ENCODE results near the gene LMAN1. TPM values are rescaled to one million over a fixed set of nuclear protein-coding genes. Genes with fewer than 3 reads are reported as not detected.

LMAN1 gene
- total and polyA plus RNA-seq, 10 of the 15 experiments (the other 5 are each of a cell fraction or from before 2014, with no cell fraction given), result 15.0 to 78.9 (median 67.5) TPM

DNA sequence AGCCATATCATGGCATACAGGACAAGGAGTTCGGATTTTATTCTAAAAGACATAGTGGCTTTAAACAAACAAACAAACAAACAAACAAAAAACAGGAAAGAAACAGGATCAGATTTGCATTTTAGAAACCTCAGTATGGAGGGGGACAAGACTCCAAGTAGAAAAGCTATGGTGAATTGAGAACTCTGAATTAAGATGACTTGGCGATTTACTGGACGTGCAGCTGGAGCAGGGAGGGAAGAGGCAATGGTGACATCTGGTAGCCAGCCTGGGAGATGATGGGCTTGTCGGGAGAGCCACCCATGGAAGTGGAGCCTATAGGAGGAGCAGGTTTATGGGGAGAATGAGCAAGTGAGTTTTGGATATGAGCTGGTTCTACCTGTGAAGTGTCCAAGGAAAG lies 53.8 kb downstream of the LMAN1 start (continued):
- no peak for TF ChIP-seq IRF5 (IDR thresholded peaks at IDR 0.05; ENCODE audit: borderline replicate concordance)
- no peak for TF ChIP-seq IKZF2 (IDR thresholded peaks at IDR 0.05)
- TF ChIP-seq RAD21 (IDR thresholded peaks at IDR 0.05; ENCODE audit: insufficient read depth, low read depth, low read length), result no peak
- TF ChIP-seq RBBP5 (conservative IDR thresholded peaks at IDR 0.05), result no peak
- TF ChIP-seq, protein P1, sequence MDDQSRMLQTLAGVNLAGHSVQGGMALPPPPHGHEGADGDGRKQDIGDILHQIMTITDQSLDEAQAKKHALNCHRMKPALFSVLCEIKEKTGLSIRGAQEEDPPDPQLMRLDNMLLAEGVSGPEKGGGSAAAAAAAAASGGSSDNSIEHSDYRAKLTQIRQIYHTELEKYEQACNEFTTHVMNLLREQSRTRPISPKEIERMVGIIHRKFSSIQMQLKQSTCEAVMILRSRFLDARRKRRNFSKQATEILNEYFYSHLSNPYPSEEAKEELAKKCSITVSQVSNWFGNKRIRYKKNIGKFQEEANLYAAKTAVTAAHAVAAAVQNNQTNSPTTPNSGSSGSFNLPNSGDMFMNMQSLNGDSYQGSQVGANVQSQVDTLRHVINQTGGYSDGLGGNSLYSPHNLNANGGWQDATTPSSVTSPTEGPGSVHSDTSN (IDR thresholded peaks at IDR 0.05; ENCODE audit: insufficient replicate concordance, low read depth, low read length), result no peak
- TF ChIP-seq CREB1 (IDR thresholded peaks at IDR 0.05; ENCODE audit: low read depth), result no peak
- TF ChIP-seq HDAC6 (IDR thresholded peaks at IDR 0.05; ENCODE audit: unreplicated experiment), result no peak

GRCh38 chr18:59303656-59304195 lies 55.3 kb downstream of the LMAN1 start:
- FAIRE-seq (no peak), ATAC-seq (no peak), DNase-seq (ENCODE audit: low read depth, low spot score) (no peak)
- no peaks in the 10 kb centered on the region for H3K36me3 ChIP-seq (ENCODE audit: control insufficient read depth in 2 of 2, insufficient read depth in 2 of 2, low read length in 1 of 2)
- ChIA-PET CTCF (interaction anchor here (0.6 to 4.4 kb wide), 4 partner anchors 95 to 206 kb away, joined by 3 to 33 read pairs (median 4); no protein-coding TSS in a partner anchor), SMC1A (ENCODE audit: uncharacterized antibody, unreplicated experiment) (interaction anchor here (0.9 to 3.3 kb wide), 3 partner anchors 13 to 99 kb away, joined by 3 to 21 read pairs (median 4); no protein-coding TSS in a partner anchor), POLR2A (no interaction called here), RAD21 (ENCODE audit: unreplicated experiment) (interaction anchor here (2.4 kb wide), 1 partner anchor 99 kb away, joined by 13 read pairs; no protein-coding TSS in a partner anchor)
- no peak overlapping the region for H3K4me2 ChIP-seq (ENCODE audit: control insufficient read depth, insufficient read depth)
- no peaks in the 10 kb centered on the region for H4K20me1 ChIP-seq (ENCODE audit: control insufficient read depth, insufficient read depth)
- H3K4me1 ChIP-seq (ENCODE audit: control insufficient read depth, insufficient read depth, low read length), result no peaks in the 10 kb centered on the region
- H3K27ac ChIP-seq (ENCODE audit: control insufficient read depth, insufficient read depth), result no peak overlapping the region
- peaks cover 0 to 7% of the 10 kb centered on the region in 2 experiments; a peak in 3 of 4 replicates for H3K27me3 ChIP-seq (replicated peaks in 1 of 2; ENCODE audit: control insufficient read depth in 2 of 2, insufficient read depth in 2 of 2, low read length in 1 of 2)
- H3K4me3 ChIP-seq, result no peak overlapping the region
- in situ Hi-C loops (cut with MboI) (no loop called here), intact Hi-C loops (cut with micrococcal nuclease; ENCODE audit: unreplicated experiment) (no loop called here)
- BruUV-seq (replicated peaks), result no TSS peak
- no peaks in the 10 kb centered on the region for H3K79me2 ChIP-seq (ENCODE audit: control insufficient read depth, insufficient read depth, low read length)
- no peak overlapping the region for H2AFZ ChIP-seq (ENCODE audit: control insufficient read depth, low read depth, low read length)
- 22% methylated on average over 9 of the region's 9 CpGs for WGBS (ENCODE audit: insufficient coverage, insufficient replicate concordance, low lambda C conversion rate, missing lambda C conversion rate)
- no peaks in the 10 kb centered on the region; the same call in 2 of the 3 replicates for H3K9me3 ChIP-seq (replicated peaks; ENCODE audit: control insufficient read depth, insufficient read depth, low read length)
- TF ChIP-seq PKNOX1 (IDR thresholded peaks at IDR 0.05) (no peak), GATAD2B (conservative IDR thresholded peaks at IDR 0.05; ENCODE audit: low read depth) (no peak), KAT2A (conservative IDR thresholded peaks at IDR 0.05; ENCODE audit: control insufficient read depth, low read depth, low read length) (no peak), NR2F1 (conservative IDR thresholded peaks at IDR 0.05) (no peak), STAT1 (conservative IDR thresholded peaks at IDR 0.05) (no peak), MYC (IDR thresholded peaks at IDR 0.05; ENCODE audit: insufficient read depth, insufficient read length, insufficient replicate concordance, low read length, severe bottlenecking) (no peak)
- TF ChIP-seq, protein P1 (IDR thresholded peaks at IDR 0.05; ENCODE audit: insufficient replicate concordance, low read depth, low read length), result no peak
- H3K9ac ChIP-seq (ENCODE audit: control insufficient read depth, insufficient read depth, low read length), result no peak overlapping the region

Data from GM12878 (cell line).